Panc1 (cell line): ENCODE measurements around the gene C5orf34. TPM values are rescaled to one million over a fixed set of nuclear protein-coding genes. Genes with fewer than 3 reads are reported as not detected.

ENCODE experiments used
- ATAC-seq: fragments of 200-7000 bp; cut with Tn5 transposase; 2 replicates; pipeline ENCODE4 v1.9.1; 2020; ENCODE audit warnings: mild to moderate bottlenecking, moderate library complexity
- BruUV-seq: library from RNA; stranded (reverse); fragments of 400-500 nt; replicated peaks from 2 replicates; lab custom pipeline; 2021; lab: Mats Ljungman, UMichigan
- CTCF ChIA-PET: fragments of 300-600 bp; sonication (Branson Sonifier 250); formaldehyde crosslinking; loops from one replicate; lab custom pipeline; 2022; ENCODE audit warnings: antibody characterized with exemption; lab: Charles Lee
- POLR2A ChIA-PET: fragments of 300-600 bp; sonication (Branson Sonifier 250); formaldehyde crosslinking; loops from one replicate; lab custom pipeline; 2022; ENCODE audit warnings: antibody characterized with exemption; lab: Charles Lee
- DNase-seq: peaks from one replicate; pipeline ENCODE4 v3.0.0-alpha.2; 2010; ENCODE audit warnings: low read depth, low spot score
- H3K27ac ChIP-seq: 2 replicates; pipeline ENCODE4 v1.5.1; 2011; ENCODE audit warnings: mild to moderate bottlenecking, low read length, inconsistent platforms
- H3K27me3 ChIP-seq: fragments of 200-500 bp; sonication (Bioruptor generic); 2 replicates; pipeline ENCODE4 v1.6.0; 2014; ENCODE audit warnings: low read length, inconsistent platforms; ENCODE audit not compliant: control insufficient read depth, insufficient read depth
- H3K36me3 ChIP-seq: fragments of 200-500 bp; sonication (Bioruptor generic); 2 replicates; pipeline ENCODE4 v1.5.1; 2014; ENCODE audit warnings: inconsistent platforms, mild to moderate bottlenecking, low read length, moderate library complexity; ENCODE audit not compliant: control insufficient read depth, insufficient read depth
- H3K4me1 ChIP-seq: 2 replicates; pipeline ENCODE4 v1.5.1; 2011; ENCODE audit warnings: inconsistent platforms, mild to moderate bottlenecking, low read length, moderate library complexity; ENCODE audit not compliant: control insufficient read depth, insufficient read depth
- H3K4me3 ChIP-seq, 2 experiments: 2 replicates each; pipeline ENCODE4 v1.5.1; 2011 to 2012; ENCODE audit warnings: low read depth in 2 of 2, low read length in 2 of 2, mild to moderate bottlenecking in 2 of 2, inconsistent platforms in 1 of 2, moderate library complexity in 1 of 2
- H3K9me3 ChIP-seq: fragments of 200-500 bp; sonication (Bioruptor generic); 2 replicates; pipeline ENCODE4 v1.5.1; 2014; ENCODE audit warnings: low read depth, mild to moderate bottlenecking, inconsistent platforms, low read length, moderate library complexity; ENCODE audit not compliant: control insufficient read depth, insufficient read depth
- CTCF ChIP-seq: fragments of 450-650 bp; IDR thresholded peaks from 2 replicates; pipeline ENCODE4 v1.5.1; 2017; ENCODE audit warnings: mild to moderate bottlenecking
- POLR2AphosphoS5 ChIP-seq: IDR thresholded peaks from 2 replicates; pipeline ENCODE4 v1.6.1; 2012; ENCODE audit warnings: mild to moderate bottlenecking, low read depth, low read length, moderate library complexity
- REST ChIP-seq, 2 experiments: IDR thresholded peaks; 2 replicates each; pipeline ENCODE4 v1.6.1; 2011 to 2012; ENCODE audit warnings: low read depth in 2 of 2, control low read depth in 1 of 2, low read length in 1 of 2, mild to moderate bottlenecking in 1 of 2, moderate library complexity in 1 of 2; ENCODE audit not compliant: insufficient read depth in 1 of 2
- TCF7L2 ChIP-seq: IDR thresholded peaks from 2 replicates; pipeline ENCODE4 v1.6.1; 2011; ENCODE audit warnings: mild to moderate bottlenecking, low read depth, low read length, inconsistent platforms
- in situ Hi-C: cut with HindIII; loops from 2 replicates; pipeline ENCODE4 v1.10.0; 2016; ENCODE audit warnings: low sequenced_read_pairs, low pct_unique_long_range_greater_than_20kb
- intact Hi-C: fragments of 100-400 bp; cut with micrococcal nuclease; formaldehyde crosslinking; loops from one replicate; pipeline ENCODE4 v1.10.0; 2022; ENCODE audit not compliant: unreplicated experiment
- total RNA-seq: library from RNA; stranded (reverse); gene quantifications from one replicate; pipeline ENCODE4 v1.2.1, GENCODE V29; 2021; ENCODE audit not compliant: unreplicated experiment

Gene C5orf34
- total RNA-seq, 1 experiment from 2014 or later: 6.3 TPM

- Histone ChIP-seq H3K36me3 (peaks cover 35% of the 10 kb centered on the region), H3K27ac (peak overlapping the region; percentile 95), H3K4me1 (peaks cover 18% of the 10 kb centered on the region), H3K4me3 (peak overlapping the region; percentile 83 to 99), H3K27me3 (no peaks in the 10 kb centered on the region), H3K9me3 (no peaks in the 10 kb centered on the region)
- CTCF ChIA-PET: no interaction called here
- POLR2A ChIA-PET: no interaction called here
- no TSS peak for BruUV-seq
- DNase-seq (peak; percentile 33), ATAC-seq (peak; percentile 69)
- TF ChIP-seq REST (IDR thresholded peaks at IDR 0.05; ENCODE audit: insufficient read depth in 1 of 2, low read depth in 2 of 2, low read length in 1 of 2): no peak
- TF ChIP-seq TCF7L2: no peak
- no peak for TF ChIP-seq CTCF
- intact Hi-C loops (loop anchor here (5.0 kb wide), 1 partner anchor 46 kb away; the partner anchor contains the start of gene NNT), in situ Hi-C loops (no loop called here)
Measured at GRCh38 chr5:43555895-43556606, 41.1 kb upstream of the C5orf34 start.

- in situ Hi-C loops (no loop called here), intact Hi-C loops (no loop called here)
- Histone ChIP-seq H3K27ac (peak overlapping the region; percentile 95; the same call in 1 of the 2 replicates), H3K4me3 (peak overlapping the region; percentile 13 to 99; a peak in 3 of 4 replicates), H3K9me3 (no peaks in the 10 kb centered on the region), H3K27me3 (no peaks in the 10 kb centered on the region), H3K36me3 (peaks cover 40% of the 10 kb centered on the region), H3K4me1 (peaks cover 18% of the 10 kb centered on the region)
- DNase-seq (no peak), ATAC-seq (no peak)
- TF ChIP-seq REST (IDR thresholded peaks at IDR 0.05; ENCODE audit: insufficient read depth in 1 of 2, low read depth in 2 of 2, low read length in 1 of 2) (no peak), POLR2AphosphoS5 (no peak), CTCF (no peak)
- no TSS peak for BruUV-seq
- POLR2A ChIA-PET: no interaction called here
- CTCF ChIA-PET: no interaction called here
Measured at GRCh38 chr5:43554497-43554896, 39.5 kb upstream of the C5orf34 start.
